ENCODE results near the gene LCE1D.

The LCE1D gene

GRCh38 chr1:152796421-152796820 is at the start of gene LCE1D:
Gene LCE1D (plus strand): TSS chr1:152796721. CDS start chr1:152797795, 1,074 bp downstream.
- DNase-seq: no peak

DNA sequence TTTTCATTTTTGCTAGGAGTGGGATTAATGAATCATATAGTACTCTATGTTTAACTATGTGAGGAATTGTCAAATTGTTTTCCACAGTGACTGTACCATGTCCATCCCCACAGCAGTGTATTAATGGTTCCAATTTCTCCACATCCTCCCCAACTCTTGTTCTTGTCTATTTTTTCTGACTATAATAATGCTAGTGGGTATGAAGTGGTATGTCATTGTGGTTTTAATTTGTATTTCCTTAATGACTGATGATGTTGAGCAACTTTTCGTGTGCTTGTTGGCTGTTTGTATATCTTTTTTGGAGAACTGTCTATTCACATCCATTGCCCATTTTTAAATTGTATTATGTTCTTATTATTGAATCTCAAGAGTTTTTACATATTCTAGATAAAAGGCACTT is 48.7 kb upstream of the LCE1D start:
- no peak for DNase-seq

GRCh38 chr1:152752225-152752624 is 44.3 kb upstream of the LCE1D start:
- DNase-seq: no peak

- no peak for DNase-seq
Observed at GRCh38 chr1:152753586-152753985, 42.9 kb upstream of the LCE1D start.

DNA sequence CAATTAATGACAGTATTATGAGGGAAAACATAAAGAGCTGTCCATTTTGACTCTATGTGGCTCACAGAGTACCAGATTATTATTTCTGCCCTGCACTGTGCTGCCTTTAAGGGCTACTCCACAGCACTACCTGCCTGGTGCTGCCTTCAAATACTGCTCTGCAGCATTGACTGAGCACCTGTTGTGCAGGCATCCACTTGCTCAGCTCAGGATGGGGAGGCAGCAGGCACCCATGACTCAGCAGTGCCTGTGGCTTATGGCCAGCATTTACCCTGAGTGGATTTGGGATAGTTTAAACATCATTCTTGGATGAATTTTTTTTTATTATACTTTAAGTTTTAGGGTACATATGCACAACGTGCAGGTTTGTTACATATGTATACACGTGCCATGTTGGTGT is 39.6 kb upstream of the LCE1D start:
- DNase-seq: no peak

DNA sequence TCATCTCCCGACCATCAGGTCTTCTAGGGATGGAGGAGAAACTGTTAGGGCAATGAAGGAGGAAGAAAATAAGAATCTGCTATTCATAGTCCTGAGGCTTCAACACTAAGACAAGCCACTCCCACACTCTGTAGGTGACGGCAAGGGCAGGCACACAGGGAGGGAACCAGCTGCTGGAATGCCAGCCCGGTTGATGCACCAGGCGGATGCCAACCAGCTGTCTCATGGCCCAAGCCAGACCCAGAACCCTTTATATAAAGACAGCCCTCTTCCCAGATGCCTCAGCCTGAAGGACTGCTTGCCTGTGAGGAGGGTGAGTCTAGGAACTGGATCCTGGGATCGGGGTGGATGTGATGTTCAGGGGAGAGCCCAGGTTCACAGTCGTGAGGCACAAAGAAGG is 38.8 kb upstream of the LCE1D start, which contains the start of gene KPRP:
TSS of gene KPRP (plus strand) at position 279 of the 400 bp plus-strand sequence. CDS start 1,564 bp downstream, outside the sequence.
- DNase-seq: no peak

DNA sequence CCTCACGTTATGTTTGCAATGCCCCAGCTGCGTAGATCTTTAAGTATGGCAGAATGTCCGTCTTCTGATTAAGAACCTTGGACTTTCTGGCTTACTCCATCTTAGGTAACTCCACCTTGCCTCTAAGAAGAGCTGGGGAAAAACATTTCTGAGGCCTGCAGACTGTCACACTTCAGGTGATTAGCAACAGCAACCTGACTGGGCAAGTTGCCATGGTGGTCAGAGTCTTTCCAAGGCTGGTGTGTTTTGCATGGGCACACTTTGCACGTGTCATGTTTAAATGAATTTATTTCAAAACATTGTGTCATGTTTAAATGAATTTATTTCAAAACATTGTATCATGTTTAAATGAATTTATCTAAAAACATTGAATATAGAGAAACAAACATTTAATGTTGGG is 37.9 kb upstream of the LCE1D start:
- no peak for DNase-seq

DNA sequence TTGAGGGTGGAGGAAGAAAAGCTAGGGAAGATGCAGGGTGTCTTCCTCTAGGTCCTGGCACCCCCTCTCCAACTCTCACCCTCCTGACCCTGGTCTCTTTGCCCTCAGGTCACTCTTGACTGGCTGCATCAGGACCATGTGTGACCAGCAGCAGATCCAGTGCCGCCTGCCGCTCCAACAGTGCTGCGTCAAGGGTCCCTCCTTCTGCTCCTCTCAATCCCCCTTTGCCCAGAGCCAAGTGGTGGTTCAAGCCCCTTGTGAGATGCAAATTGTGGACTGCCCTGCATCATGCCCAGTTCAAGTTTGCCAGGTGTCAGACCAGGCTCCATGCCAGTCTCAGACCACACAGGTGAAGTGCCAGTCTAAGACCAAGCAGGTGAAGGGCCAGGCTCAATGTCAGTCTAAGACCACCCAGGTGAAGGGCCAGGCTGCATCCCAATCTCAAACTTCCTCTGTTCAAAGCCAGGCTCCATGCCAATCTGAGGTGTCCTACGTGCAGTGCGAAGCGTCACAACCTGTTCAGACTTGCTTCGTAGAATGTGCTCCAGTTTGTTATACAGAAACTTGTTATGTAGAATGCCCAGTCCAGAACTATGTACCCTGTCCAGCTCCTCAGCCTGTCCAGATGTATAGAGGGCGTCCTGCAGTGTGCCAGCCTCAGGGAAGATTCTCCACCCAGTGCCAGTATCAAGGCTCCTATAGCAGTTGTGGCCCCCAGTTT is 36.9 kb upstream of the LCE1D start:
- DNase-seq: no peak

- DNase-seq: no peak
Observed at GRCh38 chr1:152760551-152761190, 35.9 kb upstream of the LCE1D start.

- DNase-seq: no peak
Observed at GRCh38 chr1:152761609-152762213, 34.8 kb upstream of the LCE1D start.

- no peak for DNase-seq
Observed at GRCh38 chr1:152768847-152769533, 27.5 kb upstream of the LCE1D start.

- no peak for DNase-seq
Observed at GRCh38 chr1:152770411-152770810, 26.1 kb upstream of the LCE1D start.

GRCh38 chr1:152774875-152775274 is 21.6 kb upstream of the LCE1D start, which contains the start of gene LCE1F:
Gene LCE1F (plus strand): TSS chr1:152775140. CDS start chr1:152776372, 1,232 bp downstream.
- no peak for DNase-seq

DNA sequence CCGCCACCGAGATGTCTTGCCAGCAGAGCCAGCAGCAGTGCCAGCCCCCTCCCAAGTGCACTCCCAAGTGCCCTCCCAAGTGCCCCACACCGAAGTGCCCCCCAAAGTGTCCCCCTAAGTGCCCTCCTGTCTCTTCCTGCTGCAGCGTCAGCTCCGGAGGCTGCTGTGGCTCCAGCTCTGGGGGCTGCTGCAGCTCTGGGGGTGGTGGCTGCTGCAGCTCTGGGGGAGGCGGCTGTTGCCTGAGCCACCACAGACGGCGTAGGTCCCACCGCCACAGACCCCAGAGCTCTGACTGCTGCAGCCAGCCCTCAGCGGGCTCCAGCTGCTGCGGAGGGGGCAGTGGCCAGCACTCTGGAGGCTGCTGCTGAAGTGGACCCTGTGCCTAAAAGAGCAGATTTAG is 20.2 kb upstream of the LCE1D start:
- no peak for DNase-seq

- DNase-seq: peak in 1 of 2 experiments; percentile 20
Observed at GRCh38 chr1:152777510-152778137, 18.9 kb upstream of the LCE1D start.

GRCh38 chr1:152783095-152783494 is 13.4 kb upstream of the LCE1D start:
- no peak for DNase-seq

- no peak for DNase-seq
Observed at GRCh38 chr1:152786077-152786476, 10.4 kb upstream of the LCE1D start, which contains the start of gene LCE1E. Gene LCE1E (plus strand): TSS chr1:152786257. CDS start chr1:152787300, 1,043 bp downstream.

DNA sequence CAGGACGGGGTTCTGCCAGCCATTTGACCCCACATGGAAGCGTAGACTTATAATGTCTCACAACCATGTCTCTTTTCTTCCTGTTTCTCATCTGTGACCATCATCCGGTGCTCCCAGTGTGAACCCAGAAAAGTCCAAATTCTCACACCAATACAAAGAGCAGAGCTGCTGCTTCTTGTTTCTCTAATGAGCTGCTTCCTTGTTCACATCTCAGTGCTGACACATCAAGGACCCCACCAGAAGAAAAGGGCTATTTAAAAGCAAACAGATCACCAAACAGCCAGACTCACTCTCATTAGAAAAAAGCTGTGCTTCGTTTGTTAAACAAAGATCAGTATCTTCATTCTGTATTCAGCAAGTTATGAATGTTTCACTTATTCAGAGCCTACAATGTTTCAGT is 835 bp upstream of the LCE1D start:
- DNase-seq: no peak

DNA sequence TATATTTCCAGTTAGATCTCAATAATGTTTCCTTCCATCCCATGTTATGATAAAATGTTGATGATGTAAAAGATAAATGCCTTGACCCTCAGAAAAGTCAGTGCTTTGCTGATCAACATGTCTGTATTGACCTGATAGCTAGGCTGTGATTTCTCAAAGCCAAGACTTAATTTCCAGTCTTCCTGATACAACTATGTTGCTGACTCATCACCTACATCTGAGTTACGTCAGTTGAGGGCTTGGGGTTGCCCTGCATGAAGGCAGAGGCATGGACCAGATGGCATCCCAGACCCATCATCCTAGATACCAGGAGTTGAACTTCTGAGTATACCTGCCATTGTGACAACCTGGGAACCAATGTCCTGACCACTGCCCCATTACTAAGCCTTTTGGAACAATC is 4.8 kb downstream of the LCE1D start:
- no peak for DNase-seq

GRCh38 chr1:152806576-152806975 is 10.1 kb downstream of the LCE1D start, which contains the start of gene LCE1C:
Gene LCE1C (minus strand): TSS chr1:152806651. CDS start chr1:152805478, 1,173 bp downstream.
- no peak for DNase-seq

DNA sequence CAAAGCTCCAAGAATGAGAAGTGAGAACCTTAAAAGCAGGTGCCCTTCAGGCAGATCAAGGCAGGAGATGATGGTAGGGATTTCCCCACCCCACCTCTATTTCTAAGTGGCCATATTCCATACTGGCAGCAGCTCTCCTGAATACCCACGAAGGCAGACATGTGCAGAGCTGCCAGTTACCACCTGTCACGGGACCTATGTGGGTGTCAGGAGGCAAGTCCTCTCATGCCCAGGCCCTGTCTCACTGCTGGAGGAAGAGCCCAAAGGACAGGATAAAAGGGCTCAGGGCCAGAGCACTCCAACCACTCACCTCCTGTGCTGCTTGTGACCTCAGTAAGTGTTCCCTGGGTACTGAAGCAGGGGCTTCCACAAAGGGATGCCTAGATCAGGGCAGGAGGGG is 14.5 kb downstream of the LCE1D start:
- no peak for DNase-seq

DNA sequence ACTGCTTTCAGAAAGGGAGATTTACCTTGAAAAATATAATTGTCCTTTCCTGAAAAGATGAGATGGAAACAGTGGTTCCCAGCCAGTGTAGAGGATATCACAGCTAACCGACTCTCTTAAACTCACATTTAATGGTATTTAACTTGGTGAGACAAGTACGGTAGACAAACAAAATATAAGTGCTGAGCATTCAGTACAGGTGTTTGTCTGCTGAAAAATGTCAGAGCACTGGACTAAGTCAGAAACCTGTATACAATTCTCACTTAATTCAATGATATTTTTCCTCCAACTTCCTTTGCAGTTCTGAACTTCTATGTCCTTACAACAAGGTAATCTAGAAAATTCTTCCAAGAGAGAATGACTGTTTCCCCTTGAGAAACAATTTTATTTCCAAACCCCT is 15.2 kb downstream of the LCE1D start, which contains the start of gene LCE1B:
TSS of gene LCE1B (plus strand) at position 301 of the 400 bp plus-strand sequence. CDS start 476 bp downstream, outside the sequence.
- DNase-seq: no peak
